ENCODE data around the gene SHC2. TPM values are rescaled to one million over a fixed set of nuclear protein-coding genes. Genes with fewer than 3 reads are reported as not detected.

Gene SHC2
- total and polyA plus RNA-seq, 2 experiments from 2014 or later = 2.2 to 4.6 TPM

- Histone ChIP-seq H4K20me1 (replicated peaks; ENCODE audit: insufficient read depth) (no peaks in the 10 kb centered on the region), H3K9me2 (ENCODE audit: insufficient read depth) (no peaks in the 10 kb centered on the region), H3K36me3 (ENCODE audit: insufficient read depth) (no peaks in the 10 kb centered on the region), H2AFZ (no peak overlapping the region), H3F3A (replicated peaks; ENCODE audit: low read depth) (0 out of 2 replicates have a peak, but pooled peaks cover 4% of the 10 kb centered on the region), H3K4me1 (ENCODE audit: insufficient read depth) (no peaks in the 10 kb centered on the region; the same call in 1 of the 2 replicates), H3K27ac (ENCODE audit: low read depth) (no peak overlapping the region), H3K79me2 (replicated peaks; ENCODE audit: insufficient read depth) (no peaks in the 10 kb centered on the region), H3K4me2 (no peak overlapping the region), H3K4me3 (no peak overlapping the region), H3K27me3 (ENCODE audit: insufficient read depth) (peaks cover 14% of the 10 kb centered on the region)
- peaks cover 34% of the 10 kb centered on the region for H3K9me3 Mint-ChIP-seq
- H3K4me1 Mint-ChIP-seq = peaks cover 7% of the 10 kb centered on the region; the same call in 2 of the 3 replicates
- H3K4me3 Mint-ChIP-seq = no peak overlapping the region
- H3K27me3 Mint-ChIP-seq (ENCODE audit: insufficient read depth, low read depth, poor library complexity) = peaks cover 14% of the 10 kb centered on the region
- H3K36me3 Mint-ChIP-seq (ENCODE audit: low read depth) = peaks cover 9% of the 10 kb centered on the region
- H3K27ac Mint-ChIP-seq = no peak overlapping the region
- ATAC-seq (no peak), DNase-seq (ENCODE audit: low spot score) (no peak)
- no peak for TF ChIP-seq ZNF114 (CRISPR knock-in tag; IDR thresholded peaks at IDR 0.05)
- TF ChIP-seq STAT1 (IDR thresholded peaks at IDR 0.05; ENCODE audit: unreplicated experiment) = no peak
- no peak for TF ChIP-seq NANOG (IDR thresholded peaks at IDR 0.05; ENCODE audit: borderline replicate concordance)
- TF ChIP-seq EZH2phosphoT487 (IDR thresholded peaks at IDR 0.05; ENCODE audit: unreplicated experiment) = no peak
- TF ChIP-seq, protein P1, sequence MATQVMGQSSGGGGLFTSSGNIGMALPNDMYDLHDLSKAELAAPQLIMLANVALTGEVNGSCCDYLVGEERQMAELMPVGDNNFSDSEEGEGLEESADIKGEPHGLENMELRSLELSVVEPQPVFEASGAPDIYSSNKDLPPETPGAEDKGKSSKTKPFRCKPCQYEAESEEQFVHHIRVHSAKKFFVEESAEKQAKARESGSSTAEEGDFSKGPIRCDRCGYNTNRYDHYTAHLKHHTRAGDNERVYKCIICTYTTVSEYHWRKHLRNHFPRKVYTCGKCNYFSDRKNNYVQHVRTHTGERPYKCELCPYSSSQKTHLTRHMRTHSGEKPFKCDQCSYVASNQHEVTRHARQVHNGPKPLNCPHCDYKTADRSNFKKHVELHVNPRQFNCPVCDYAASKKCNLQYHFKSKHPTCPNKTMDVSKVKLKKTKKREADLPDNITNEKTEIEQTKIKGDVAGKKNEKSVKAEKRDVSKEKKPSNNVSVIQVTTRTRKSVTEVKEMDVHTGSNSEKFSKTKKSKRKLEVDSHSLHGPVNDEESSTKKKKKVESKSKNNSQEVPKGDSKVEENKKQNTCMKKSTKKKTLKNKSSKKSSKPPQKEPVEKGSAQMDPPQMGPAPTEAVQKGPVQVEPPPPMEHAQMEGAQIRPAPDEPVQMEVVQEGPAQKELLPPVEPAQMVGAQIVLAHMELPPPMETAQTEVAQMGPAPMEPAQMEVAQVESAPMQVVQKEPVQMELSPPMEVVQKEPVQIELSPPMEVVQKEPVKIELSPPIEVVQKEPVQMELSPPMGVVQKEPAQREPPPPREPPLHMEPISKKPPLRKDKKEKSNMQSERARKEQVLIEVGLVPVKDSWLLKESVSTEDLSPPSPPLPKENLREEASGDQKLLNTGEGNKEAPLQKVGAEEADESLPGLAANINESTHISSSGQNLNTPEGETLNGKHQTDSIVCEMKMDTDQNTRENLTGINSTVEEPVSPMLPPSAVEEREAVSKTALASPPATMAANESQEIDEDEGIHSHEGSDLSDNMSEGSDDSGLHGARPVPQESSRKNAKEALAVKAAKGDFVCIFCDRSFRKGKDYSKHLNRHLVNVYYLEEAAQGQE (IDR thresholded peaks at IDR 0.05; ENCODE audit: unreplicated experiment) = no peak
- TF ChIP-seq CREB1 (CRISPR knock-in tag; IDR thresholded peaks at IDR 0.05; ENCODE audit: low read depth) = no peak
- TF ChIP-seq ZNF331 (CRISPR knock-in tag; IDR thresholded peaks at IDR 0.05; ENCODE audit: low read depth) = no peak
Measured at GRCh38 chr19:455031-455705, 5.7 kb downstream of the SHC2 start.

DNA sequence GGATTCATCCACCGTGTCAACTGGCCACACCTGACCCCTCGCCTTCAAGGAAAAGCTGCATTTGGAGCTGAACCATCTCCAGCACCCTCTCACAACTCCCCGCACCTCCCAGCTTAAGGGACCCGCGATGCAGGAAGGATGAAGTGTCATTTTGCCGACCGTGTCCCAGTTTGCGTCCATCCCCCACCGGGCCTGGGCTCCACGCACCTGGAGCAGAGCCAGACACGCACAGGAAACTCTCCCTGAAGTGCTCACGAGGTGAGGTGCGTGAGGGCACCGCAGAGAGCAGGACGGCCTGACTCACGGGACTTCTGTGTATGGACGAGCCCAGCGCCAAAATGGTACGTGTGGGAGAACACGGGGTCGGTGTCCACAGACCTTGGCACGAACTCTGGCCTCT is 7.2 kb downstream of the SHC2 start:
- H4K20me1 ChIP-seq (replicated peaks; ENCODE audit: insufficient read depth) = no peaks in the 10 kb centered on the region
- no peak overlapping the region for H3K27ac ChIP-seq (ENCODE audit: low read depth)
- no peak overlapping the region for H3K4me2 ChIP-seq
- H3F3A ChIP-seq (replicated peaks; ENCODE audit: low read depth) = 0 out of 2 replicates have a peak, but pooled peaks cover 4% of the 10 kb centered on the region
- no peaks in the 10 kb centered on the region for H3K27me3 ChIP-seq (ENCODE audit: insufficient read depth)
- Mint-ChIP-seq H3K4me3 (no peak overlapping the region), H3K9me3 (peaks cover 38% of the 10 kb centered on the region), H3K36me3 (ENCODE audit: low read depth) (peaks cover 10% of the 10 kb centered on the region), H3K27me3 (ENCODE audit: insufficient read depth, low read depth, poor library complexity) (peaks cover 10% of the 10 kb centered on the region), H3K27ac (no peak overlapping the region), H3K4me1 (peaks cover 2% of the 10 kb centered on the region; the same call in 1 of the 3 replicates)
- ATAC-seq (no peak), DNase-seq (ENCODE audit: low spot score) (no peak)
- H3K36me3 ChIP-seq (ENCODE audit: insufficient read depth) = no peaks in the 10 kb centered on the region
- no peak overlapping the region for H2AFZ ChIP-seq
- H3K4me3 ChIP-seq = no peak overlapping the region
- H3K4me1 ChIP-seq (ENCODE audit: insufficient read depth) = no peaks in the 10 kb centered on the region
- TF ChIP-seq ZNF331 (CRISPR knock-in tag; IDR thresholded peaks at IDR 0.05; ENCODE audit: low read depth) (no peak), JUNB (IDR thresholded peaks at IDR 0.05; ENCODE audit: unreplicated experiment) (no peak), STAT1 (IDR thresholded peaks at IDR 0.05; ENCODE audit: unreplicated experiment) (no peak)
- no peaks in the 10 kb centered on the region for H3K9me2 ChIP-seq (ENCODE audit: insufficient read depth)
- H3K79me2 ChIP-seq (replicated peaks; ENCODE audit: insufficient read depth) = no peaks in the 10 kb centered on the region

Measured in GM23338 (cell line).